Measurements from ENCODE around the gene FOXN3. TPM values are rescaled to one million over a fixed set of nuclear protein-coding genes. Genes with fewer than 3 reads are reported as not detected.

The FOXN3 gene
- total and polyA plus RNA-seq, 10 donors: 9.2 to 121 (median 98.3) TPM

DNA sequence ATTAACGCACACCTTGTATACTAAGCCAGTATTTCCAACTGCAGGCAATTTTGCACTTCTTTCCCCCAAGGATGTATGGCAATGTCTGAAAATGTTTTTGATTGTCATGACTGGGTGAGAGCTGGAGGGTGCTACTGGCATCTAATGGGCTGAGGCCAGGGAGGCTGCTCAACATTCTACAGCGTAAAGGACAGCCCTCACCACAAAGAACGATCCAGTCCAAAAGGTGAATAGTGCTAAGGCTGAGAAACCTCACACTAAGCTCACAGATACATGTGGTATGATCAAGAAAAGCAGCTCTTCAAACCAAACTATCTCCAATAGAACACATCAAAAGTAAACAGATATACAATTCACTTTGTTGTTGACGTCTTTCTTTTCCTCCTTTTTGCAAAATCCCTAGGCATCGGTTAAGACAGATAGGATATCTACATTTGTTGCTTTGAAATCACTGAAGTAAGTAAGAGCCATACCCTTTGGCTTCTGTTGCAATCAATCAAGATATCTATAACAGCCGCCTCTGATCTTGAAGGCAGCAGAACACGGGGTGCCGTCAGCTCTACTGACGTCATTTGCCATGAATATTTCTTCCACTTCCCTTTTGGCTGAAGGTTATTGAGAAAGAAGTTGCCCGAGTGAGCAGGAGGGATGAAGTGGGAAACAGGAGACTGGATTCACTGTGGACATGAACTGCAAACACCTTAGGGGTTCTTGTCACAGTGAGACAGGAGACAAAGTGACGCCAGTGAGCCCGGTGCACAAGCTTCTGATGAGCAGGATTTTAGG, 218.3 kb downstream of the FOXN3 start:
- H3K27ac ChIP-seq: peak overlapping the region in 1 of 8 donors; percentile 5
- TF ChIP-seq, protein P1, sequence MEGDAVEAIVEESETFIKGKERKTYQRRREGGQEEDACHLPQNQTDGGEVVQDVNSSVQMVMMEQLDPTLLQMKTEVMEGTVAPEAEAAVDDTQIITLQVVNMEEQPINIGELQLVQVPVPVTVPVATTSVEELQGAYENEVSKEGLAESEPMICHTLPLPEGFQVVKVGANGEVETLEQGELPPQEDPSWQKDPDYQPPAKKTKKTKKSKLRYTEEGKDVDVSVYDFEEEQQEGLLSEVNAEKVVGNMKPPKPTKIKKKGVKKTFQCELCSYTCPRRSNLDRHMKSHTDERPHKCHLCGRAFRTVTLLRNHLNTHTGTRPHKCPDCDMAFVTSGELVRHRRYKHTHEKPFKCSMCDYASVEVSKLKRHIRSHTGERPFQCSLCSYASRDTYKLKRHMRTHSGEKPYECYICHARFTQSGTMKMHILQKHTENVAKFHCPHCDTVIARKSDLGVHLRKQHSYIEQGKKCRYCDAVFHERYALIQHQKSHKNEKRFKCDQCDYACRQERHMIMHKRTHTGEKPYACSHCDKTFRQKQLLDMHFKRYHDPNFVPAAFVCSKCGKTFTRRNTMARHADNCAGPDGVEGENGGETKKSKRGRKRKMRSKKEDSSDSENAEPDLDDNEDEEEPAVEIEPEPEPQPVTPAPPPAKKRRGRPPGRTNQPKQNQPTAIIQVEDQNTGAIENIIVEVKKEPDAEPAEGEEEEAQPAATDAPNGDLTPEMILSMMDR (IDR thresholded peaks at IDR 0.05 in 8 of 11, conservative IDR thresholded peaks at IDR 0.05 in 3 of 11): no peak
- TF ChIP-seq POLR2AphosphoS5 (IDR thresholded peaks at IDR 0.05): peak in 1 of 3 donors; percentile 65
- TF ChIP-seq POLR2A (IDR thresholded peaks at IDR 0.05): no peak
- intact Hi-C loops (cut with DNase I; ENCODE audit: low total_unique reads): no loop called here

DNA sequence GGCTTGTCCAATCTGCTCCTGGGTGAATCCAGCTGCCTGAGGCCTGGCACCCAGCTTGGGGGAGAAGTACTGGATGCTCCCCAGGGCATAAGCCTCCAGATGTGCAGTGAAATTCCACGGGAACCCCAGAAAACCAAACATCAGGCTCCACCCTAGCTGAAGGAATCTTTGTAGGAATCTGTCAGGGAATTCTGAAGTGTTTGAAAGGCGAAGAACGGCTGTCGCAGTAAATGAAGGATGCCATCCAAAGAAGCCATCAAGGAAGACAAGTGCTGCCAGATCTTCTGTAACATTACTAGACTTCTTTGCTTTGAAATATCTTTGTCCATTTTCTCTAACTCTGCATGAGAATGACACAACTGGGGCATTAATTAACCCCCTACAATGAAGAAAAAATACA, 219.4 kb downstream of the FOXN3 start:
- Histone ChIP-seq H3K27me3 (replicated peaks in 1 of 7) (no peaks in the 10 kb centered on the region), H3K4me3 (no peak overlapping the region), H3K36me3 (peaks cover 0 to 23% (median 3%) of the 10 kb centered on the region in 6 donors), H3K9me3 (peaks cover 0 to 12% (median 0%) of the 10 kb centered on the region in 8 donors), H3K27ac (no peak overlapping the region), H3K4me1 (peaks cover 0 to 25% (median 14%) of the 10 kb centered on the region in 6 donors)
- no peak for DNase-seq
- TF ChIP-seq POLR2A (IDR thresholded peaks at IDR 0.05) (no peak), POLR2AphosphoS5 (IDR thresholded peaks at IDR 0.05) (no peak)
- TF ChIP-seq, protein P1 (IDR thresholded peaks at IDR 0.05 in 8 of 11, conservative IDR thresholded peaks at IDR 0.05 in 3 of 11): no peak
- WGBS, 5 donors: 91 to 97% (median 96%) methylated on average over 4 of the region's 4 CpGs
- intact Hi-C loops (cut with DNase I; ENCODE audit: low total_unique reads): no loop called here

More for the DNA sequence above, 218.3 kb downstream of the FOXN3 start:
- Histone ChIP-seq H3K4me3 (no peak overlapping the region), H3K9me3 (peaks cover 0 to 12% (median 0%) of the 10 kb centered on the region in 8 donors), H3K4me1 (peaks cover 0 to 33% (median 19%) of the 10 kb centered on the region in 6 donors), H3K27me3 (replicated peaks in 1 of 7) (no peaks in the 10 kb centered on the region), H3K36me3 (peaks cover 0 to 23% (median 3%) of the 10 kb centered on the region in 6 donors)
- WGBS, 5 donors: 65 to 81% (median 68%) methylated on average over 12 of the region's 12 CpGs
- no peak for DNase-seq

DNA sequence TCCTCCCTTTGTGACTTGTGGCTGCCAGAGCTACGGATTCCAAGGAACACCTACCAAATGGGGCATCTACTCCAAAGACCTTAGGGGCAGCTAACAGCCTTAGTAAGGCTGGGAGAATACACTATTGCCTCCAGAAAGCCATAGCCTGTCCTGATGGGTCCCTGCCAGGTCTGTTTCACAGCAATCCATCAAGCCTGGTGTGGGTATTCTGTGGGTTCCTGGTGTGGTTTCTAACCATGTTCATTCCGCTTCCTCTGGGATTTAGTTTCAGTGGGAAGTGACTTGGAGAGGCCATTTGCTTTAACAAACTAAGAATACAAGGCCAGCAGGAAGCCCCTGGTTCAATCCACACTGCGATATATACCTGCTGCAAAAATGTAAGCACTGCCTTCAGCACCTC, 220.5 kb downstream of the FOXN3 start:
- WGBS, 5 donors: 94 to 100% (median 95%) methylated on average over 3 of the region's 3 CpGs
- intact Hi-C loops (cut with DNase I; ENCODE audit: low total_unique reads): no loop called here
- no peak for TF ChIP-seq POLR2A (IDR thresholded peaks at IDR 0.05)
- no peak for DNase-seq
- H3K36me3 ChIP-seq: peaks cover 0 to 23% (median 3%) of the 10 kb centered on the region in 6 donors
- H3K9me3 ChIP-seq: peaks cover 0 to 12% (median 0%) of the 10 kb centered on the region in 8 donors
- H3K4me3 ChIP-seq: no peak overlapping the region
- no peaks in the 10 kb centered on the region for H3K27me3 ChIP-seq (replicated peaks in 1 of 7)
- peaks cover 0 to 14% (median 6%) of the 10 kb centered on the region in 6 donors for H3K4me1 ChIP-seq
- no peak overlapping the region for H3K27ac ChIP-seq

DNA sequence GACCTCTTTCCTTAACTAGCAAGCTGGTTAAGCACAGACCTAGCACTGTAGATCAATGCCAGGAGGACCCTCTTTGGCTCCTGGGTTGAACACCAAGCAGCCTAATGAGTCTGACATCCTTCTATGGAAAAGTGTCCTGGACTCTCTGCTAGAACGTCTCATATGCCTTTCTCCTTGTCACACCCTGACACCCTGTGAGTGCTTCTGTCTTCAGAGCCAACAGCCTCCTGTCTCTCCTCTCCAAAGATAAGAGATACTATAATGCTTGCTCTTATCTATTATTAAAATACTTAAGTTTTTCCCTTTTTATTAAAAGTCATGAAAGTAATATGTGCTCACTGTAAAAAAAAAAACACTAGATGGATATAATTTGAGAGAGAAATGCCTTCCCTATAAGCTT, 222.7 kb downstream of the FOXN3 start:
- WGBS, 5 donors: 82 to 93% (median 84%) methylated on average over 1 of the region's 1 CpG
- Histone ChIP-seq H3K4me3 (no peak overlapping the region), H3K27me3 (replicated peaks in 1 of 7) (no peaks in the 10 kb centered on the region), H3K4me1 (peaks cover 0 to 13% (median 4%) of the 10 kb centered on the region in 6 donors), H3K9me3 (peaks cover 0 to 12% (median 0%) of the 10 kb centered on the region in 8 donors), H3K36me3 (peaks cover 0 to 29% (median 3%) of the 10 kb centered on the region in 6 donors), H3K27ac (no peak overlapping the region)
- intact Hi-C loops (cut with DNase I; ENCODE audit: low total_unique reads): no loop called here
- TF ChIP-seq, protein P1 (IDR thresholded peaks at IDR 0.05 in 8 of 11, conservative IDR thresholded peaks at IDR 0.05 in 3 of 11): no peak
- TF ChIP-seq POLR2AphosphoS5 (IDR thresholded peaks at IDR 0.05) (no peak), POLR2A (IDR thresholded peaks at IDR 0.05) (no peak)
- DNase-seq: no peak
